Measurements from ENCODE around the gene DNAH17.

GRCh38 chr17:78502611-78503148 is 74.5 kb downstream of the DNAH17 start:
- TF ChIP-seq SIRT6 (IDR thresholded peaks at IDR 0.05; ENCODE audit: low read length), result no peak
- TF ChIP-seq, protein P1, sequence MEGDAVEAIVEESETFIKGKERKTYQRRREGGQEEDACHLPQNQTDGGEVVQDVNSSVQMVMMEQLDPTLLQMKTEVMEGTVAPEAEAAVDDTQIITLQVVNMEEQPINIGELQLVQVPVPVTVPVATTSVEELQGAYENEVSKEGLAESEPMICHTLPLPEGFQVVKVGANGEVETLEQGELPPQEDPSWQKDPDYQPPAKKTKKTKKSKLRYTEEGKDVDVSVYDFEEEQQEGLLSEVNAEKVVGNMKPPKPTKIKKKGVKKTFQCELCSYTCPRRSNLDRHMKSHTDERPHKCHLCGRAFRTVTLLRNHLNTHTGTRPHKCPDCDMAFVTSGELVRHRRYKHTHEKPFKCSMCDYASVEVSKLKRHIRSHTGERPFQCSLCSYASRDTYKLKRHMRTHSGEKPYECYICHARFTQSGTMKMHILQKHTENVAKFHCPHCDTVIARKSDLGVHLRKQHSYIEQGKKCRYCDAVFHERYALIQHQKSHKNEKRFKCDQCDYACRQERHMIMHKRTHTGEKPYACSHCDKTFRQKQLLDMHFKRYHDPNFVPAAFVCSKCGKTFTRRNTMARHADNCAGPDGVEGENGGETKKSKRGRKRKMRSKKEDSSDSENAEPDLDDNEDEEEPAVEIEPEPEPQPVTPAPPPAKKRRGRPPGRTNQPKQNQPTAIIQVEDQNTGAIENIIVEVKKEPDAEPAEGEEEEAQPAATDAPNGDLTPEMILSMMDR (IDR thresholded peaks at IDR 0.05; ENCODE audit: control extremely low read depth in 1 of 3, insufficient read depth in 1 of 3, low read depth in 1 of 3, low read length in 3 of 3), result no peak
- no peak for TF ChIP-seq MAX (IDR thresholded peaks at IDR 0.05)
- TF ChIP-seq ZNF274 (IDR thresholded peaks at IDR 0.05; ENCODE audit: borderline replicate concordance, extremely low read depth, low read length), result no peak
- TF ChIP-seq SUZ12 (IDR thresholded peaks at IDR 0.05; ENCODE audit: low read length), result no peak
- no peak for TF ChIP-seq EGR1 (IDR thresholded peaks at IDR 0.05; ENCODE audit: borderline replicate concordance, low read depth, low read length)
- no peak for TF ChIP-seq EZH2 (IDR thresholded peaks at IDR 0.05; ENCODE audit: low read depth, low read length, severe bottlenecking)
- TF ChIP-seq POLR2A (IDR thresholded peaks at IDR 0.05; ENCODE audit: control extremely low read depth in 1 of 2, low read depth in 2 of 2, low read length in 2 of 2), result no peak
- no peak for TF ChIP-seq RBBP5 (IDR thresholded peaks at IDR 0.05; ENCODE audit: borderline replicate concordance, low read depth, low read length)
- no peak for TF ChIP-seq BACH1 (IDR thresholded peaks at IDR 0.05; ENCODE audit: low read length)
- no peak for TF ChIP-seq HDAC2 (IDR thresholded peaks at IDR 0.05; ENCODE audit: borderline replicate concordance in 1 of 2, low read depth in 2 of 2, low read length in 2 of 2)
- TF ChIP-seq CEBPB (IDR thresholded peaks at IDR 0.05; ENCODE audit: low read depth, low read length), result no peak
